Glutamatergic neuron (in vitro differentiated cells): ENCODE measurements around the gene MSI2. TPM values are rescaled to one million over a fixed set of nuclear protein-coding genes. Genes with fewer than 3 reads are reported as not detected.

Experiments
- DNase-seq: peaks from one replicate; pipeline ENCODE4 v3.0.0; 2022
- H3K27ac Mint-ChIP-seq: one replicate; pipeline ENCODE4 v1.8.0; 2020; ENCODE audit warnings: mild to moderate bottlenecking, mixed read lengths, inconsistent platforms; ENCODE audit not compliant: unreplicated experiment
- H3K27me3 Mint-ChIP-seq: one replicate; pipeline ENCODE4 v1.8.0; 2020; ENCODE audit warnings: mild to moderate bottlenecking, moderate library complexity, mixed read lengths, inconsistent platforms; ENCODE audit not compliant: unreplicated experiment
- H3K36me3 Mint-ChIP-seq: one replicate; pipeline ENCODE4 v1.8.0; 2020; ENCODE audit warnings: mild to moderate bottlenecking, mixed read lengths, inconsistent platforms; ENCODE audit not compliant: unreplicated experiment
- H3K4me1 Mint-ChIP-seq: one replicate; pipeline ENCODE4 v1.8.0; 2020; ENCODE audit warnings: mild to moderate bottlenecking, low read depth, mixed read lengths, inconsistent platforms; ENCODE audit not compliant: unreplicated experiment
- H3K4me3 Mint-ChIP-seq: one replicate; pipeline ENCODE4 v1.8.0; 2020; ENCODE audit warnings: mild to moderate bottlenecking, mixed read lengths, inconsistent platforms; ENCODE audit not compliant: unreplicated experiment
- H3K9me3 Mint-ChIP-seq: one replicate; pipeline ENCODE4 v1.8.0; 2020; ENCODE audit warnings: mild to moderate bottlenecking, moderate library complexity, mixed read lengths, inconsistent platforms; ENCODE audit not compliant: unreplicated experiment
- total RNA-seq: library from RNA; stranded (reverse); fragmentation: NEBNext Ultra II Directional; extraction: Animal tissue kit (Norgen Biotek cat#: 25700); gene quantifications from one replicate; pipeline ENCODE4 v1.2.1, GENCODE V29; 2021; ENCODE audit not compliant: unreplicated experiment
- TF ChIP-seq, protein P1 (sequence below): fragments of 200-600 bp; sonication (generic); IDR thresholded peaks from one replicate; pipeline ENCODE4 v1.5.0; 2021; ENCODE audit not compliant: partially characterized antibody, unreplicated experiment

The MSI2 gene
- total RNA-seq, 1 donor from 2014 or later: 141 TPM

- no peak for DNase-seq
- Mint-ChIP-seq H3K27ac (no peak overlapping the region), H3K27me3 (peaks cover 7% of the 10 kb centered on the region), H3K4me3 (no peak overlapping the region), H3K36me3 (peaks cover 15% of the 10 kb centered on the region), H3K9me3 (peaks cover 7% of the 10 kb centered on the region), H3K4me1 (peaks cover 35% of the 10 kb centered on the region)
- TF ChIP-seq, protein P1, sequence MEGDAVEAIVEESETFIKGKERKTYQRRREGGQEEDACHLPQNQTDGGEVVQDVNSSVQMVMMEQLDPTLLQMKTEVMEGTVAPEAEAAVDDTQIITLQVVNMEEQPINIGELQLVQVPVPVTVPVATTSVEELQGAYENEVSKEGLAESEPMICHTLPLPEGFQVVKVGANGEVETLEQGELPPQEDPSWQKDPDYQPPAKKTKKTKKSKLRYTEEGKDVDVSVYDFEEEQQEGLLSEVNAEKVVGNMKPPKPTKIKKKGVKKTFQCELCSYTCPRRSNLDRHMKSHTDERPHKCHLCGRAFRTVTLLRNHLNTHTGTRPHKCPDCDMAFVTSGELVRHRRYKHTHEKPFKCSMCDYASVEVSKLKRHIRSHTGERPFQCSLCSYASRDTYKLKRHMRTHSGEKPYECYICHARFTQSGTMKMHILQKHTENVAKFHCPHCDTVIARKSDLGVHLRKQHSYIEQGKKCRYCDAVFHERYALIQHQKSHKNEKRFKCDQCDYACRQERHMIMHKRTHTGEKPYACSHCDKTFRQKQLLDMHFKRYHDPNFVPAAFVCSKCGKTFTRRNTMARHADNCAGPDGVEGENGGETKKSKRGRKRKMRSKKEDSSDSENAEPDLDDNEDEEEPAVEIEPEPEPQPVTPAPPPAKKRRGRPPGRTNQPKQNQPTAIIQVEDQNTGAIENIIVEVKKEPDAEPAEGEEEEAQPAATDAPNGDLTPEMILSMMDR: no peak
These were observed 21.7 kb downstream of the MSI2 start for GRCh38 chr17:57277923-57278604.

- H3K4me3 Mint-ChIP-seq: no peak overlapping the region
- no peak for DNase-seq
- H3K27ac Mint-ChIP-seq: no peak overlapping the region
- H3K36me3 Mint-ChIP-seq: peaks cover 15% of the 10 kb centered on the region
- TF ChIP-seq, protein P1: no peak
- H3K9me3 Mint-ChIP-seq: peaks cover 7% of the 10 kb centered on the region
- H3K4me1 Mint-ChIP-seq: peaks cover 37% of the 10 kb centered on the region
- H3K27me3 Mint-ChIP-seq: peaks cover 7% of the 10 kb centered on the region
These were observed 22.5 kb downstream of the MSI2 start for GRCh38 chr17:57278740-57279387.

- Mint-ChIP-seq H3K4me3 (no peak overlapping the region), H3K36me3 (peaks cover 15% of the 10 kb centered on the region), H3K9me3 (peaks cover 5% of the 10 kb centered on the region), H3K27me3 (peaks cover 7% of the 10 kb centered on the region), H3K27ac (no peak overlapping the region), H3K4me1 (peaks cover 37% of the 10 kb centered on the region)
- DNase-seq: no peak
- TF ChIP-seq, protein P1: no peak
These were observed 23.1 kb downstream of the MSI2 start for GRCh38 chr17:57279432-57279831.

DNA sequence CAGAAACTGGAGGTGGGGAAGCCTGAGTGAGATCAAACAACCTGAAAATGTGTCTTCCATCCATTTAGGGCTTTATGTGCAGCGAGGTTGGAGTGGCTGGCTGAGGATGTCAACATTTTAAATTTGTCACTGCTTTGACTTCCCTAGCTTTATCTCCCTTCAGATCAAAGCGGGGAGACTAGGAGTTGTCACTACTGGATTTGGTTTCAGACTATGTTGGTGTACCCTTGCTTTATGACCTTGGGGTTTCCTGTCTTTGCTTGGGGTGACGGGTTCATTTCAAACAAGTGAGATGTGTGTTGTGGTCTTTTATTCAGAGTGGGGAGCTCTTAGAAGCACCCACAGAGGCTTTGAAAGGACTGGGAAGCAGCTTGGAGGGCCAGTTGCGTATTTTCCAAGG, 25.6 kb downstream of the MSI2 start:
- Mint-ChIP-seq H3K4me1 (peaks cover 52% of the 10 kb centered on the region), H3K9me3 (peaks cover 6% of the 10 kb centered on the region), H3K27ac (no peak overlapping the region), H3K4me3 (no peak overlapping the region), H3K36me3 (peaks cover 15% of the 10 kb centered on the region), H3K27me3 (peaks cover 7% of the 10 kb centered on the region)
- TF ChIP-seq, protein P1: no peak
- DNase-seq: no peak

DNA sequence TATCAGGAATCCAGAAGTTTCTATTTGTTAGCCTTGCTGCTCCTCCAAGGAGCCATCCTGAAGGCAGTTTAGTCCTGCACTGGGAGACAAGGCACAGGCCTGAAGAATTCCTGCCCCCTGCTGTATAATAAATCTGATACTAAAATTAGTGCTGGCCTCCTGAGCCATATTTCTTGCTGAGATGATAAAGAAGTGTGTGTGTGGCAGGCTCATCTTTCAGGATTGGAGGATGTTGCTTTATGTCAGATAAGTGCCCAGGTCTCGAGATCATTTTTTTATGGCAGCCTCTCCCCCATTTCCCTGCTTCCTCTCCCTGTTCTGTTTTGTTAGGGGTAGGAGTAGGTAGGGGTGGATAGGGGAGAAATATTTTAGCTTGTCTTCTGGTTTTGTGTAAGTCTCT, 26.0 kb downstream of the MSI2 start:
- no peak overlapping the region for H3K27ac Mint-ChIP-seq
- no peak for DNase-seq
- H3K9me3 Mint-ChIP-seq: peaks cover 6% of the 10 kb centered on the region
- peaks cover 15% of the 10 kb centered on the region for H3K36me3 Mint-ChIP-seq
- H3K4me3 Mint-ChIP-seq: no peak overlapping the region
- TF ChIP-seq, protein P1: no peak
- H3K27me3 Mint-ChIP-seq: peaks cover 7% of the 10 kb centered on the region
- H3K4me1 Mint-ChIP-seq: peaks cover 55% of the 10 kb centered on the region
